Naive thymus-derived CD4-positive, alpha-beta T cell (primary cell): ENCODE results near the gene MED15. TPM values are rescaled to one million over a fixed set of nuclear protein-coding genes. Genes with fewer than 3 reads are reported as not detected.
A peak's percentile ranks its signal among the peaks of the same experiment; 100 is the strongest.

Experiments used
- ATAC-seq: fragments of 150-1000 bp; cut with Tn5 transposase; 2 replicates; pipeline ENCODE4 v1.10.0; 2021; ENCODE audit warnings: mild to moderate bottlenecking, moderate library complexity
- CTCF ChIA-PET: fragments of 350-600 bp; sonication (Branson Sonifier 250); formaldehyde crosslinking; loops from one replicate; lab custom pipeline; 2021; ENCODE audit warnings: antibody characterized with exemption; lab: Charles Lee
- POLR2A ChIA-PET: fragments of 350-600 bp; sonication (Branson Sonifier 250); formaldehyde crosslinking; loops from one replicate; lab custom pipeline; 2021; ENCODE audit warnings: antibody characterized with exemption, inconsistent platforms; lab: Charles Lee
- DNase-seq, 9 donors: peaks; one replicate each; pipeline versions ENCODE4 v3.0.0 to v3.0.0-alpha.2; 2020 to 2022; ENCODE audit warnings: mixed read lengths in 1 of 9
- H3K27ac ChIP-seq: one replicate; pipeline ENCODE4 v1.7.0; 2013; ENCODE audit warnings: mild to moderate bottlenecking, low read depth, low read length, moderate library complexity
- H3K27me3 ChIP-seq, 2 donors: one replicate each; pipeline ENCODE4 v1.7.0; 2013; ENCODE audit warnings: low read length in 2 of 2, mild to moderate bottlenecking in 2 of 2, moderate library complexity in 2 of 2; ENCODE audit not compliant: control insufficient read depth in 2 of 2, insufficient read depth in 2 of 2
- H3K36me3 ChIP-seq, 3 experiments: 1 replicate in 2 of 3; 2 replicates in 1 of 3; pipeline ENCODE4 v1.7.0; 2013; ENCODE audit warnings: low read length in 3 of 3, mild to moderate bottlenecking in 3 of 3, moderate library complexity in 1 of 3; ENCODE audit not compliant: insufficient read depth in 3 of 3, control insufficient read depth in 2 of 3
- H3K4me1 ChIP-seq, 2 donors: one replicate each; pipeline ENCODE4 v1.7.0; 2013; ENCODE audit warnings: low read length in 2 of 2, mild to moderate bottlenecking in 2 of 2, moderate library complexity in 1 of 2; ENCODE audit not compliant: control insufficient read depth in 2 of 2, insufficient read depth in 2 of 2
- H3K4me3 ChIP-seq: 2 replicates; pipeline ENCODE4 v1.7.0; 2013; ENCODE audit warnings: mild to moderate bottlenecking, low read length
- H3K9me3 ChIP-seq, 3 experiments: 1 replicate in 2 of 3; 2 replicates in 1 of 3; pipeline ENCODE4 v1.7.0; 2013; ENCODE audit warnings: low read length in 3 of 3; ENCODE audit not compliant: control insufficient read depth in 2 of 3
- H3K27ac Mint-ChIP-seq, 9 donors: one replicate each; pipeline ENCODE4 v1.8.0; 2020 to 2022; ENCODE audit warnings: mixed read lengths in 9 of 9, mild to moderate bottlenecking in 8 of 9, moderate library complexity in 5 of 9, inconsistent platforms in 2 of 9
- H3K27me3 Mint-ChIP-seq, 5 donors: one replicate each; pipeline ENCODE4 v1.8.0; 2021 to 2022; ENCODE audit warnings: mixed read lengths in 5 of 5, mild to moderate bottlenecking in 1 of 5
- H3K36me3 Mint-ChIP-seq, 5 donors: one replicate each; pipeline ENCODE4 v1.8.0; 2020 to 2022; ENCODE audit warnings: mixed read lengths in 5 of 5, mild to moderate bottlenecking in 3 of 5, inconsistent platforms in 1 of 5
- H3K4me1 Mint-ChIP-seq, 7 donors: one replicate each; pipeline ENCODE4 v1.8.0; 2020 to 2022; ENCODE audit warnings: mixed read lengths in 7 of 7, mild to moderate bottlenecking in 3 of 7, inconsistent platforms in 1 of 7
- H3K4me3 Mint-ChIP-seq, 10 donors: one replicate each; pipeline ENCODE4 v1.8.0; 2020 to 2022; ENCODE audit warnings: mild to moderate bottlenecking in 10 of 10, mixed read lengths in 10 of 10, moderate library complexity in 6 of 10, inconsistent platforms in 2 of 10
- H3K9me3 Mint-ChIP-seq, 11 donors: one replicate each; pipeline ENCODE4 v1.8.0; 2020 to 2022; ENCODE audit warnings: mixed read lengths in 11 of 11, mild to moderate bottlenecking in 4 of 11, inconsistent platforms in 1 of 11, moderate library complexity in 1 of 11
- intact Hi-C, 2 donors: fragments of 100-400 bp; cut with micrococcal nuclease; formaldehyde crosslinking; loops; one replicate each; pipeline ENCODE4 v1.15.1; 2023
- polyA plus RNA-seq, 2 donors: library from polyadenylated mRNA; unstranded; fragments of 300-500 nt; fragmentation: Illumina TruSeq; gene quantifications; one replicate each; pipeline ENCODE4 v1.2.3, GENCODE V29; 2021
- total RNA-seq, 6 experiments: library from RNA in 5 of 6; stranded (reverse) in 5 of 6; gene quantifications; 1 replicate in 5 of 6; 2 replicates in 1 of 6; pipeline ENCODE4 v1.2.3 and lab custom pipeline; 2021 to 2026

The MED15 gene
- total and polyA plus RNA-seq, 7 experiments from 2014 or later, result 24.3 to 235 (median 192) TPM

GRCh38 chr22:20584029-20584871, 76.8 kb downstream of the MED15 start:
- Histone ChIP-seq H3K4me3 (no peak overlapping the region), H3K27ac (no peak overlapping the region), H3K9me3 (no peaks in the 10 kb centered on the region), H3K36me3 (peaks cover 21 to 87% (median 23%) of the 10 kb centered on the region in 3 experiments), H3K4me1 (peaks cover 4 to 22% of the 10 kb centered on the region in 2 donors), H3K27me3 (no peaks in the 10 kb centered on the region)
- no peaks in the 10 kb centered on the region for H3K27me3 Mint-ChIP-seq
- peak in 1 of 9 donors; percentile 3 for DNase-seq
- intact Hi-C loops, result no loop called here
- H3K4me3 Mint-ChIP-seq, result no peak overlapping the region
- ATAC-seq, result no peak
- peak overlapping the region in 3 of 9 donors; percentile 16 to 65 (median 21) for H3K27ac Mint-ChIP-seq
- ChIA-PET POLR2A (interaction anchor here (0.9 to 1.3 kb wide), 2 partner anchors 9 to 13 kb away, joined by 3 read pairs; no protein-coding TSS in a partner anchor), CTCF (no interaction called here)
- H3K9me3 Mint-ChIP-seq, result no peaks in the 10 kb centered on the region
- peaks cover 6 to 26% (median 20%) of the 10 kb centered on the region in 7 donors for H3K4me1 Mint-ChIP-seq
- peaks cover 0 to 23% (median 0%) of the 10 kb centered on the region in 5 donors for H3K36me3 Mint-ChIP-seq

GRCh38 chr22:20584872-20585638, 77.6 kb downstream of the MED15 start:
- ChIA-PET POLR2A (interaction anchor here (1.2 kb wide), 1 partner anchor 11 kb away, joined by 3 read pairs; no protein-coding TSS in a partner anchor), CTCF (no interaction called here)
- intact Hi-C loops, result no loop called here
- peak in 1 of 9 donors; percentile 5 for DNase-seq
- H3K4me1 ChIP-seq, result peaks cover 4 to 14% of the 10 kb centered on the region in 2 donors
- peaks cover 4 to 21% (median 13%) of the 10 kb centered on the region in 7 donors for H3K4me1 Mint-ChIP-seq
- H3K27me3 Mint-ChIP-seq, result no peaks in the 10 kb centered on the region
- H3K9me3 Mint-ChIP-seq, result no peaks in the 10 kb centered on the region
- H3K27me3 ChIP-seq, result no peaks in the 10 kb centered on the region
- H3K27ac Mint-ChIP-seq, result peak overlapping the region in 3 of 9 donors; percentile 13 to 65 (median 21)
- peaks cover 0 to 21% (median 0%) of the 10 kb centered on the region in 5 donors for H3K36me3 Mint-ChIP-seq
- no peak for ATAC-seq
- H3K9me3 ChIP-seq, result no peaks in the 10 kb centered on the region
- H3K4me3 ChIP-seq, result no peak overlapping the region
- H3K4me3 Mint-ChIP-seq, result no peak overlapping the region
- peaks cover 21 to 80% (median 23%) of the 10 kb centered on the region in 3 experiments for H3K36me3 ChIP-seq
- no peak overlapping the region for H3K27ac ChIP-seq

DNA sequence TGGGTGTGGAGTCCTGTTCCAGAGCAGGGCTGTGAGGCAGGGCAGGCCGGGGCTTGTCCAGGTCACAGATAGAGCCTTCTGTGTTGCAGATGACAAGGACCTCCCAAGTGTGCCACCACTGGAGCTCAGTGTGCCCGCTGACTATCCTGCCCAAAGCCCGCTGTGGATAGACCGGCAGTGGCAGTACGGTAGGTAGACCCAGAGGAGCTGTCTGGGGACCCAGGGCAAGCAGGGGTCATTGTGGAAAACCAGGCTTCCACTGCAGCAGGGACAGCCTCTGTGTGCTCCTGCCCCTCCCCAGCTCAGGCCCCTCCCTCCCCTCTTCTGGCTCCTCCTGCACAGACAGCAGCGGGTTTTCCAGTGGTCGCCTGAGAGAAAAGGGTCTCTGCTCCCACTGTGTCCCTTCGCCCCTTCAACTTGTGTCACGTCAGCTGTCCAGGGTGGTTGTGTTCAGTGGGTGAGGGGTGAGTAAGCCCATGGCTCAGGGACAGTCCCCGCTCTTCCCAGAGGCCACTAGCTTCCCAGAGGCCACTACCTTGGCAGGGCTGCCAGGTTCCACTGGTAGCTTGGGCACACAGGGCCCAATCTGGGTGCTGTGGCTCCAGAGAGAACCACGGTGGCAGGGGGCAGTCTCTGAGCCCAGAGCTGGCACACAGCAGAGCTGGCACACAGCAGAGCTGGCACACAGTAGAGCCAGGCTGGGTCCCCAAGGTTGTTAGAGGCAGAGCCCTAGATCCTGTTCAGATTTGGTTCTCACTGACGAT, 78.4 kb downstream of the MED15 start:
- no peak overlapping the region for H3K27ac ChIP-seq
- no peak for ATAC-seq
- Mint-ChIP-seq H3K27ac (no peak overlapping the region), H3K9me3 (no peaks in the 10 kb centered on the region), H3K27me3 (no peaks in the 10 kb centered on the region), H3K4me3 (no peak overlapping the region), H3K36me3 (peaks cover 0 to 16% (median 0%) of the 10 kb centered on the region in 5 donors), H3K4me1 (peaks cover 0 to 13% (median 8%) of the 10 kb centered on the region in 7 donors)
- peak in 1 of 9 donors; percentile 6 for DNase-seq
- CTCF ChIA-PET, result no interaction called here
- no peaks in the 10 kb centered on the region for H3K9me3 ChIP-seq
- no peak overlapping the region for H3K4me3 ChIP-seq
- H3K36me3 ChIP-seq, result peaks cover 21 to 72% (median 23%) of the 10 kb centered on the region in 3 experiments
- POLR2A ChIA-PET, result interaction anchor here (1.2 kb wide), 1 partner anchor 11 kb away, joined by 3 read pairs; no protein-coding TSS in a partner anchor
- no peaks in the 10 kb centered on the region for H3K27me3 ChIP-seq
- H3K4me1 ChIP-seq, result peaks cover 0 to 8% of the 10 kb centered on the region in 2 donors
- intact Hi-C loops, result no loop called here

DNA sequence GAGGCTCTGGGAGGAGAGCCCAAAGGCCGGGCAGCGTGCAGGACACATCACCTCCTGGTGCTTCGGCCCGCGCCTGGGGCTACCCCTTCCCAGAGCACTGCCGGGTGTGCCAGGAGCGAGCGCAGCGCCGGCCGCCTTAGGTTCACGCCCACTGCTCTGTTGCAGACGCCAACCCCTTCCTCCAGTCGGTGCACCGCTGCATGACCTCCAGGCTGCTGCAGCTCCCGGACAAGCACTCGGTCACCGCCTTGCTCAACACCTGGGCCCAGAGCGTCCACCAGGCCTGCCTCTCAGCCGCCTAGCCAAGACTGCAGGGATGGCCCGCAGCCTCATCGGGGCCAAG, 79.0 kb downstream of the MED15 start:
- Mint-ChIP-seq H3K4me1 (peaks cover 0 to 10% (median 3%) of the 10 kb centered on the region in 7 donors), H3K9me3 (no peaks in the 10 kb centered on the region), H3K36me3 (peaks cover 0 to 16% (median 0%) of the 10 kb centered on the region in 5 donors), H3K4me3 (no peak overlapping the region), H3K27ac (no peak overlapping the region), H3K27me3 (no peaks in the 10 kb centered on the region)
- Histone ChIP-seq H3K9me3 (no peaks in the 10 kb centered on the region), H3K4me1 (peaks cover 0 to 2% of the 10 kb centered on the region in 2 donors), H3K4me3 (no peak overlapping the region), H3K36me3 (peaks cover 21 to 66% (median 23%) of the 10 kb centered on the region in 3 experiments), H3K27ac (no peak overlapping the region), H3K27me3 (no peaks in the 10 kb centered on the region)
- ChIA-PET POLR2A (no interaction called here), CTCF (no interaction called here)
- intact Hi-C loops, result no loop called here
- no peak for ATAC-seq
- peak in 1 of 9 donors; percentile 5 for DNase-seq

DNA sequence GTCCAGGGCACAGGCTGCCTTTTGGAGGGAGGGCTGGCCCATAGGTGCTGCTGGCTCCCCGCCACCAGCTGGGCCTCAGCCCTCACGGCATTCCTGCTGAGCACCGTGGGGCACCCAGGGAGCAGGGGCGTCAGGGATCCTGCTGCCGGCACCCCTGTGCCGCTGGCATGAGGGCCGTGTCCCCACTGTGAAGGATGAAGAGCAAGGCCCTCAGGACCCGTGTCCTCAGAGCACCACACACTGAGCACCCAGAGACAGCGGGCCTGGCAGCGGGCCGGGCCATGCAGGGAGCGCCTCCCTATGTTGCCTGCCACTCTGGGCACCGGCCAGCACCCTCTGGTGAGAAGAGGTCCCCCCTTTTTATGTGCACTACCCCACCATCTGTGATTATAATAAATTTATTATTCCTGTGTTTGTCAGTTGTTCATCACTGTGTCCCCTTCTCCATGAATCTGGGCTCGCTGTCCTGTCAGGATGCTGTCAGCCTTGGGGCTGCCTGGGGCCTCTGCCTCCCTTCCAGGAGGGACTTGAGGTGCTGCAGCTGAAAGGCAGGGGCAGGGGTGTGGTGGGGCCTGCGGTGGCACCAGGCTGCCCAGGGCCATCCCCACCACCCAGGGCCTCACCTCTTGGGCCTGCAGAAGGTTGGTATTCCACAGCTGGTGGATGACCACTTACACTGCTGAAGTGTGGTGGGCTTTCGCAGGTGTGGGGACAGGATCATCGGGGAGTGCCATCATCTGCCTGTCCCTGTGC, 80.0 kb downstream of the MED15 start:
- ChIA-PET POLR2A (no interaction called here), CTCF (no interaction called here)
- ATAC-seq (no peak), DNase-seq (peak in 1 of 9 donors; percentile 7)
- Histone ChIP-seq H3K4me3 (no peak overlapping the region), H3K4me1 (no peaks in the 10 kb centered on the region), H3K36me3 (peaks cover 21 to 56% (median 23%) of the 10 kb centered on the region in 3 experiments), H3K27ac (no peak overlapping the region), H3K27me3 (no peaks in the 10 kb centered on the region), H3K9me3 (no peaks in the 10 kb centered on the region)
- Mint-ChIP-seq H3K27ac (peak overlapping the region in 1 of 9 donors; percentile 65), H3K36me3 (peaks cover 0 to 16% (median 0%) of the 10 kb centered on the region in 5 donors), H3K9me3 (no peaks in the 10 kb centered on the region), H3K4me1 (peaks cover 0 to 7% (median 0%) of the 10 kb centered on the region in 7 donors), H3K27me3 (no peaks in the 10 kb centered on the region), H3K4me3 (no peak overlapping the region)
- intact Hi-C loops, result no loop called here
